HepG2 (cell line): Measurements from ENCODE around the gene GORASP2. TPM values are rescaled to one million over a fixed set of nuclear protein-coding genes. Genes with fewer than 3 reads are reported as not detected.

Source experiments
- ATAC-seq: fragments of 200-7000 bp; cut with Tn5 transposase; 3 replicates; pipeline ENCODE4 v1.9.1; 2020; ENCODE audit warnings: mild to moderate bottlenecking, moderate library complexity
- BruUV-seq: library from RNA; stranded (reverse); fragments of 400-500 nt; replicated peaks from 2 replicates; lab custom pipeline; 2021; lab: Mats Ljungman, UMichigan
- CTCF ChIA-PET: fragments of 300-600 bp; formaldehyde crosslinking; extraction: SDS; loops from one replicate; lab custom pipeline; 2021; ENCODE audit warnings: low total read pairs, inconsistent platforms, low intra/inter-chr PET ratio; lab: Yijun Ruan, JAX
- POLR2A ChIA-PET: fragments of 350-600 bp; sonication (Branson Sonifier 250); formaldehyde crosslinking; loops from one replicate; lab custom pipeline; 2020; ENCODE audit warnings: antibody characterized with exemption, inconsistent platforms; lab: Yijun Ruan, JAX
- DNase-seq: peaks from one replicate; pipeline ENCODE4 v3.0.0-alpha.2; 2015; ENCODE audit warnings: low spot score
- FAIRE-seq: peaks from 3 replicates; lab custom pipeline; 2011; peaks lifted over from hg19 to GRCh38; lab: Jason Lieb, UNC
- H2AFZ ChIP-seq: one replicate; pipeline ENCODE4 v1.6.1; 2011; ENCODE audit warnings: low read length, inconsistent platforms
- H3K27ac ChIP-seq: fragments of 300-600 bp; 3 replicates; pipeline ENCODE4 v1.8.0; 2011; ENCODE audit warnings: mixed run types, mild to moderate bottlenecking, mixed read lengths, low read length, inconsistent platforms; ENCODE audit not compliant: insufficient read depth; ENCODE audit errors: extremely low read length
- H3K27me3 ChIP-seq, 2 experiments: fragments of 200-600 bp in 1 of 2; 2 replicates in 1 of 2; 3 replicates in 1 of 2; pipeline versions ENCODE4 v1.6.0 to v1.8.0; 2011; ENCODE audit warnings: low read length in 2 of 2, mild to moderate bottlenecking in 2 of 2, moderate library complexity in 2 of 2, inconsistent platforms in 1 of 2; ENCODE audit not compliant: insufficient read depth in 2 of 2, control insufficient read depth in 1 of 2
- H3K36me3 ChIP-seq, 2 experiments: fragments of 200-600 bp in 1 of 2; replicated peaks in 1 of 2; 2 replicates in 1 of 2; 3 replicates in 1 of 2; pipeline versions ENCODE4 v1.5.1 to v1.8.0; 2011; ENCODE audit warnings: low read length in 2 of 2, inconsistent platforms in 1 of 2; ENCODE audit not compliant: insufficient read depth in 2 of 2, control insufficient read depth in 1 of 2
- H3K4me1 ChIP-seq: 2 replicates; pipeline ENCODE4 v1.5.1; 2012; ENCODE audit warnings: low read length, inconsistent platforms; ENCODE audit not compliant: insufficient read depth
- H3K4me2 ChIP-seq: 2 replicates; pipeline ENCODE4 v1.6.0; 2011; ENCODE audit warnings: low read depth, low read length, inconsistent platforms
- H3K4me3 ChIP-seq, 3 experiments: fragments of 200-600 bp in 1 of 3; sonication (generic), shearing (Covaris generic) in 1 of 3; replicated peaks in 1 of 3; 2 replicates each; pipeline ENCODE4 v1.5.1; 2011 to 2016; ENCODE audit warnings: low read length in 3 of 3, inconsistent platforms in 2 of 3, low read depth in 2 of 3, mild to moderate bottlenecking in 2 of 3, control low read depth in 1 of 3, mixed read lengths in 1 of 3; ENCODE audit not compliant: insufficient read depth in 1 of 3
- H3K79me2 ChIP-seq: one replicate; pipeline ENCODE4 v1.6.1; 2011; ENCODE audit warnings: low read length, inconsistent platforms; ENCODE audit not compliant: insufficient read depth
- H3K9ac ChIP-seq: 2 replicates; pipeline ENCODE4 v1.6.0; 2011; ENCODE audit warnings: mild to moderate bottlenecking, low read depth, low read length, inconsistent platforms; ENCODE audit not compliant: insufficient read depth
- H3K9me3 ChIP-seq: 2 replicates; pipeline ENCODE4 v1.5.1; 2012; ENCODE audit warnings: mild to moderate bottlenecking, low read length
- H4K20me1 ChIP-seq: 2 replicates; pipeline ENCODE4 v1.6.0; 2011; ENCODE audit warnings: inconsistent platforms, mild to moderate bottlenecking, low read length, moderate library complexity; ENCODE audit not compliant: insufficient read depth
- ATF7 ChIP-seq, 2 experiments: fragments of 450-650 bp in 1 of 2; sonication (generic) in 1 of 2; formaldehyde crosslinking in 1 of 2; IDR thresholded peaks; 2 replicates each; pipeline versions ENCODE4 v1.4.0 to v1.6.1; 2016 to 2020; ENCODE audit warnings: antibody characterized with exemption in 1 of 2, mild to moderate bottlenecking in 1 of 2, missing genetic modification reagents in 1 of 2
- CEBPG ChIP-seq: IDR thresholded peaks from 2 replicates; pipeline ENCODE4 v1.6.1; 2016
- CREB1 ChIP-seq, 2 experiments: fragments of 450-650 bp in 1 of 2; IDR thresholded peaks; 2 replicates each; pipeline ENCODE4 v1.6.1; 2016 to 2017; ENCODE audit warnings: control low read depth in 1 of 2, mild to moderate bottlenecking in 1 of 2, missing compliant biosample characterization in 1 of 2, missing genetic modification characterization in 1 of 2
- HMG20B ChIP-seq: conservative IDR thresholded peaks from 2 replicates; pipeline ENCODE4 v1.6.1; 2016; ENCODE audit warnings: missing genetic modification reagents, missing compliant biosample characterization
- KAT2B ChIP-seq: fragments of 150-350 bp; IDR thresholded peaks from 2 replicates; pipeline ENCODE4 v1.6.1; 2014; ENCODE audit warnings: low read depth, low read length, borderline replicate concordance
- MTA1 ChIP-seq: sonication (generic); formaldehyde crosslinking; IDR thresholded peaks from 2 replicates; pipeline ENCODE4 v1.4.0; 2020; ENCODE audit warnings: missing genetic modification reagents, mild to moderate bottlenecking, borderline replicate concordance
- PITX1 ChIP-seq: sonication (generic); formaldehyde crosslinking; IDR thresholded peaks from 2 replicates; pipeline ENCODE4 v1.5.1; 2020; ENCODE audit warnings: mild to moderate bottlenecking, missing genetic modification reagents
- RFX3 ChIP-seq: IDR thresholded peaks from 2 replicates; pipeline ENCODE4 v1.6.1; 2016; ENCODE audit warnings: missing biosample characterization, missing genetic modification reagents
- RFXANK ChIP-seq: IDR thresholded peaks from 2 replicates; pipeline ENCODE4 v1.6.1; 2016
- SAP130 ChIP-seq: IDR thresholded peaks from 2 replicates; pipeline ENCODE4 v1.6.1; 2016; ENCODE audit warnings: low read depth
- SUZ12 ChIP-seq: fragments of 150-350 bp; IDR thresholded peaks from 2 replicates; pipeline ENCODE4 v1.6.1; 2014; ENCODE audit warnings: low read depth, low read length
- ZC3H4 ChIP-seq: sonication (generic); formaldehyde crosslinking; IDR thresholded peaks from 2 replicates; pipeline ENCODE4 v1.4.0; 2020; ENCODE audit warnings: missing genetic modification reagents, borderline replicate concordance
- ZNF879 ChIP-seq: sonication (generic); formaldehyde crosslinking; IDR thresholded peaks from 2 replicates; pipeline ENCODE4 v1.8.1; 2023; ENCODE audit warnings: missing genetic modification reagents
- ZSCAN20 ChIP-seq: sonication (generic); formaldehyde crosslinking; IDR thresholded peaks from 2 replicates; pipeline ENCODE4 v1.4.0; 2020; ENCODE audit warnings: missing genetic modification reagents, mild to moderate bottlenecking, borderline replicate concordance
- ZUFSP ChIP-seq: sonication (generic); formaldehyde crosslinking; IDR thresholded peaks from 2 replicates; pipeline ENCODE4 v1.9.0; 2021; ENCODE audit warnings: missing genetic modification reagents, mild to moderate bottlenecking, borderline replicate concordance
- WGBS: methylation state at CpG from one replicate; pipeline ENCODE4 v1.1.6; 2017; ENCODE audit warnings: low lambda C conversion rate; 5-methylcytosine and 5-hydroxymethylcytosine counted together
- in situ Hi-C: cut with HindIII; loops from 2 replicates; pipeline ENCODE4 v1.10.0; 2017; ENCODE audit warnings: low pct_unique_long_range_greater_than_20kb; ENCODE audit not compliant: extremely low pct_ligation_motif_present
- intact Hi-C: fragments of 100-400 bp; cut with micrococcal nuclease; formaldehyde crosslinking; loops from one replicate; pipeline ENCODE4 v1.10.0; 2022; ENCODE audit not compliant: unreplicated experiment
- polyA plus RNA-seq, 8 experiments: library from polyadenylated mRNA; depleted of rRNA in 3 of 8; stranded (reverse) in 7 of 8; unstranded in 1 of 8; fragments of >200 nt; fragmentation: Illumina TruSeq in 4 of 8; extraction: Trizol in 4 of 8; gene quantifications; 2 replicates each; pipeline versions ENCODE4 v1.2.1 to v1.2.3, GENCODE V29; 2011 to 2016; ENCODE audit warnings: low read depth in 4 of 8, missing spikeins in 1 of 8, mixed read lengths in 1 of 8; ENCODE audit not compliant: insufficient read depth in 1 of 8
- total RNA-seq, 5 experiments: library from RNA; depleted of rRNA; stranded (reverse); fragments of >200 nt; fragmentation: Illumina TruSeq; extraction: Trizol; gene quantifications; 2 replicates each; pipeline ENCODE4 v1.2.3, GENCODE V29; 2016; ENCODE audit warnings: low read depth in 1 of 5

The GORASP2 gene
- total and polyA plus RNA-seq, 2 of the 13 experiments (the other 11 are each of a cell fraction or from before 2014, with no cell fraction given): 103 to 239 TPM

DNA sequence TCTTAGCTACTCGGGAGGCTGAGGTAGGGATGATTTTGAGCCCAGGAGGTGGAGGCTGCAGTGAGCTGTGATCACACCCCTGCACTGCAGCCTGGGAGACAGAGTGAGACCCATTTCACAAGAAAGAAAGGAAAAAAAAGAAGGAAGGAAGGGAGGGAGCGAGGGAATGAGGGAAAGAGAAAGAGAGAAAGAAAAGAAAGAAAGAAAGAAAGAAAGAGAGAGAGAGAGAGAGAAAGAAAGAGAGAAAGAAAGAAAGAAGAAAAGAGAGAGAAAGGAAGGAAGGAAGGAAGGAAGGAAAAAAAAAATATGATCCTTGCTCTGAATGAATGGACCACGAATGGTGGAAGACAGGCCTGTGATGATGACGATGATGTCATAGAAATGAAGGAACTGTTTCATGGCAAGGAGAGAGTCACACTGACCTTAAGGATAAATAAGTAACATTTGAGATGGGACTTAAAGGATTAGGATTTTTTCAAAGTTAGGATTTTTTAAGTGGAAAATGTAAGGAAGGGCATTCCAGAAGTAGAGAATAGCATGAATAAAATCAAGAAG, 2.2 kb upstream of the GORASP2 start:
- no peaks in the 10 kb centered on the region; a peak in 1 of 5 replicates for H3K27me3 ChIP-seq
- DNase-seq (no peak), FAIRE-seq (no peak), ATAC-seq (no peak)
- no peak overlapping the region for H2AFZ ChIP-seq
- no peak for TF ChIP-seq ZNF879 (CRISPR knock-in tag)
- no peak for TF ChIP-seq KAT2B
- TF ChIP-seq CREB1 (IDR thresholded peaks at IDR 0.05): peak; percentile 85
- no peak for TF ChIP-seq CREB1 (CRISPR knock-in tag; IDR thresholded peaks at IDR 0.05)
- peak; percentile 98 for TF ChIP-seq ATF7 (IDR thresholded peaks at IDR 0.05)
- no peak for TF ChIP-seq ATF7 (CRISPR knock-in tag; IDR thresholded peaks at IDR 0.05)
- CTCF ChIA-PET: no interaction called here
- H4K20me1 ChIP-seq: peaks cover 21% of the 10 kb centered on the region
- H3K9ac ChIP-seq: no peak overlapping the region
- H3K4me2 ChIP-seq: 0 out of 2 replicates have a peak overlapping the region, but pooled peaks have one; percentile 88
- POLR2A ChIA-PET: no interaction called here
- H3K27ac ChIP-seq: no peak overlapping the region
- WGBS: 97% methylated on average over 4 of the region's 4 CpGs
- no peaks in the 10 kb centered on the region for H3K9me3 ChIP-seq
- no TSS peak for BruUV-seq
- intact Hi-C loops: no loop called here
- H3K4me1 ChIP-seq: peaks cover 48% of the 10 kb centered on the region
- no peak overlapping the region for H3K4me3 ChIP-seq
- in situ Hi-C loops: no loop called here
- H3K36me3 ChIP-seq: no peaks in the 10 kb centered on the region
- peaks cover 42% of the 10 kb centered on the region for H3K79me2 ChIP-seq

DNA sequence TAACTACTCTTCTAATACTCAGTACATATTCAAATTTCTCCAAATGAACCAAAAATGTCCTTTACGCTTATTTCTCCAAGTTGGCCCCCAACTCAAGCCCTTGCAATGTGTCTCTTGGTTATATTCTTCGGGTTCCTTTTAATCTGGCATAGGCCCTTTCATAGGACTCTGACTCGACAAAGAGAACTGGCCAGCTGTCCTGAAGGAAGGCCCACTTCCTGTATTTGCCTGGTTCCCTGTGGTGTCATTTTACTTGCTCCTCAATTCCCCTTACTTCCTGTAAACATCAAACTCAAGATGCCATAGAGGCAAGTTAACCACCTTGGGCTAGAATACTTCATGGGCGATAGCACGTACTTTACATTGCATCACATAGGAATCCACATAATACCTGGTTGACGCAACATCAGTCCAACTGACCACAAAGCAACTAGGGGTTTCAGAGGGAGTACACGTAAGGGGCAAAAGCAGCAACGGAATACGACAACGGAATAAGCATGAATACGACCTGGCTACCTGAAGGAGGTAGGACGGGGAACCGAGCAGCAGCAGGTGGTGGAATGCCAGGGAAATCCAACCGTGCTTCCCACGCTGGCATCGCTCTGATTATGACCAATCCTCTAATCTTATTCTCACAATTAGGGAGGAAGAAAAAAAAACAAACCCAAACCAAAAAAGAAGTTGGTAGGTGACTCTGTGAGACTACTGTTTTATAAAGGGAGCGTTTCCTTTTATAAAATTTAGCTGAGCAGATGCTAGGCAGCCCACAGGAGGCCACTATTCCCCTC, 823 bp upstream of the GORASP2 start:
- in situ Hi-C loops (no loop called here), intact Hi-C loops (loop anchor here (1.0 to 2.0 kb wide), 2 partner anchors 213 to 505 kb away; partner anchors contain the start of genes METTL8 and SP5)
- ATAC-seq (peak; percentile 16), FAIRE-seq (peak; percentile 73), DNase-seq (peak; percentile 81)
- Histone ChIP-seq H3K9me3 (no peaks in the 10 kb centered on the region), H3K4me1 (peaks cover 49% of the 10 kb centered on the region), H3K4me2 (peak overlapping the region; percentile 88), H2AFZ (peak overlapping the region; percentile 74), H3K9ac (peak overlapping the region; percentile 100), H3K27me3 (no peaks in the 10 kb centered on the region; a peak in 1 of 5 replicates), H3K4me3 (peak overlapping the region; percentile 71 to 92 (median 71)), H3K79me2 (peaks cover 55% of the 10 kb centered on the region), H4K20me1 (peaks cover 36% of the 10 kb centered on the region), H3K36me3 (0 out of 5 replicates have a peak, but pooled peaks cover 0 to 3% of the 10 kb centered on the region in 2 experiments), H3K27ac (peak overlapping the region; percentile 86)
- ChIA-PET POLR2A (interaction anchor here (0.7 to 3.1 kb wide), 18 partner anchors 10 to 1627 kb away, joined by 3 to 39 read pairs (median 6); partner anchors contain the start of genes DCAF17, METTL8 and SP5), CTCF (no interaction called here)
- 16% methylated on average over 17 of the region's 17 CpGs for WGBS
- TSS peak; percentile 82 for BruUV-seq
- TF ChIP-seq RFX3 (CRISPR knock-in tag) (no peak), HMG20B (no peak), RFXANK (CRISPR knock-in tag) (0 out of 2 replicates have a peak, but pooled peaks have one; percentile 44), MTA1 (no peak), ZC3H4 (CRISPR knock-in tag) (peak; percentile 87; the same call in 1 of the 2 replicates), SAP130 (CRISPR knock-in tag) (peak; percentile 83), SUZ12 (no peak), PITX1 (CRISPR knock-in tag) (no peak; the same call in 1 of the 2 replicates), ZSCAN20 (no peak), ZUFSP (CRISPR knock-in tag) (no peak), CEBPG (peak; percentile 96)
